Neuron (in vitro differentiated cells): ENCODE data around the gene RPS6KA2.
"Not testable (repeated sequence)": the region's sequence is repeated elsewhere in the genome, so short reads cannot be mapped to it uniquely, and the experiment has no call there.

Source experiments
- H2AFZ ChIP-seq: one replicate; pipeline ENCODE4 v1.6.1; 2013; ENCODE audit warnings: low read depth, mild to moderate bottlenecking, inconsistent platforms, low read length, moderate library complexity
- H3K27me3 ChIP-seq: one replicate; pipeline ENCODE4 v1.6.1; 2013; ENCODE audit warnings: low read length; ENCODE audit not compliant: insufficient read depth
- H3K36me3 ChIP-seq: one replicate; pipeline ENCODE4 v1.6.1; 2013; ENCODE audit warnings: low read length; ENCODE audit not compliant: insufficient read depth
- H3K4me1 ChIP-seq: one replicate; pipeline ENCODE4 v1.6.1; 2013; ENCODE audit warnings: low read length; ENCODE audit not compliant: insufficient read depth
- H3K4me3 ChIP-seq: 2 replicates; pipeline ENCODE4 v1.5.1; 2013; ENCODE audit warnings: mild to moderate bottlenecking, low read length, moderate library complexity
- H3K9me3 ChIP-seq: one replicate; pipeline ENCODE4 v1.6.1; 2013; ENCODE audit warnings: low read length

The RPS6KA2 gene

GRCh38 chr6:166551754-166552495 is 75.1 kb downstream of the RPS6KA2 start:
- H3K4me1 ChIP-seq = peaks cover 18% of the 10 kb centered on the region
- no peak overlapping the region for H3K4me3 ChIP-seq
- H3K36me3 ChIP-seq = peaks cover 2% of the 10 kb centered on the region
- no peak overlapping the region for H2AFZ ChIP-seq
- H3K27me3 ChIP-seq = no peaks in the 10 kb centered on the region
- H3K9me3 ChIP-seq = peaks cover 8% of the 10 kb centered on the region

- no peak overlapping the region for H2AFZ ChIP-seq
- no peaks in the 10 kb centered on the region for H3K4me1 ChIP-seq
- no peak overlapping the region for H3K4me3 ChIP-seq
- H3K9me3 ChIP-seq = peaks cover 7% of the 10 kb centered on the region
- peaks cover 2% of the 10 kb centered on the region for H3K36me3 ChIP-seq
- no peaks in the 10 kb centered on the region for H3K27me3 ChIP-seq
Measured at GRCh38 chr6:166546653-166547052, 80.4 kb downstream of the RPS6KA2 start.

GRCh38 chr6:166545156-166546034 is 81.7 kb downstream of the RPS6KA2 start:
- Histone ChIP-seq H2AFZ (no peak overlapping the region), H3K4me3 (no peak overlapping the region), H3K9me3 (peaks cover 4% of the 10 kb centered on the region), H3K4me1 (peaks cover 3% of the 10 kb centered on the region), H3K36me3 (peaks cover 2% of the 10 kb centered on the region), H3K27me3 (no peaks in the 10 kb centered on the region)

- no peak overlapping the region for H2AFZ ChIP-seq
- H3K36me3 ChIP-seq = peaks cover 2% of the 10 kb centered on the region
- H3K9me3 ChIP-seq = no peaks in the 10 kb centered on the region
- H3K4me1 ChIP-seq = peaks cover 11% of the 10 kb centered on the region
- H3K27me3 ChIP-seq = no peaks in the 10 kb centered on the region
- H3K4me3 ChIP-seq = no peak overlapping the region
Measured at GRCh38 chr6:166544296-166544605, 82.8 kb downstream of the RPS6KA2 start.

- Histone ChIP-seq H3K4me1 (peaks cover 11% of the 10 kb centered on the region), H2AFZ (no peak overlapping the region), H3K36me3 (peaks cover 2% of the 10 kb centered on the region), H3K27me3 (no peaks in the 10 kb centered on the region), H3K4me3 (no peak overlapping the region), H3K9me3 (no peaks in the 10 kb centered on the region)
Measured at GRCh38 chr6:166543603-166544295, 83.3 kb downstream of the RPS6KA2 start.

- Histone ChIP-seq H3K4me3 (no peak overlapping the region), H3K36me3 (peaks cover 2% of the 10 kb centered on the region), H3K27me3 (no peaks in the 10 kb centered on the region), H3K4me1 (peaks cover 11% of the 10 kb centered on the region), H2AFZ (no peak overlapping the region), H3K9me3 (no peaks in the 10 kb centered on the region)
Measured at GRCh38 chr6:166542580-166542912, 84.5 kb downstream of the RPS6KA2 start.

GRCh38 chr6:166541876-166542579 is 85.0 kb downstream of the RPS6KA2 start:
- no peaks in the 10 kb centered on the region for H3K9me3 ChIP-seq
- H3K36me3 ChIP-seq = peaks cover 2% of the 10 kb centered on the region
- H3K4me1 ChIP-seq = peaks cover 11% of the 10 kb centered on the region
- H2AFZ ChIP-seq = no peak overlapping the region
- H3K4me3 ChIP-seq = no peak overlapping the region
- H3K27me3 ChIP-seq = no peaks in the 10 kb centered on the region

- H3K36me3 ChIP-seq = peaks cover 5% of the 10 kb centered on the region
- no peaks in the 10 kb centered on the region for H3K9me3 ChIP-seq
- H3K4me1 ChIP-seq = peaks cover 11% of the 10 kb centered on the region
- no peaks in the 10 kb centered on the region for H3K27me3 ChIP-seq
- no peak overlapping the region for H2AFZ ChIP-seq
- H3K4me3 ChIP-seq = no peak overlapping the region
Measured at GRCh38 chr6:166541366-166541765, 85.7 kb downstream of the RPS6KA2 start.

- Histone ChIP-seq H3K27me3 (no peaks in the 10 kb centered on the region), H3K4me1 (peaks cover 11% of the 10 kb centered on the region), H2AFZ (no peak overlapping the region), H3K36me3 (peaks cover 10% of the 10 kb centered on the region), H3K9me3 (no peaks in the 10 kb centered on the region), H3K4me3 (no peak overlapping the region)
Measured at GRCh38 chr6:166540631-166541331, 86.3 kb downstream of the RPS6KA2 start.

GRCh38 chr6:166539543-166539942 is 87.5 kb downstream of the RPS6KA2 start:
- Histone ChIP-seq H3K4me1 (peaks cover 11% of the 10 kb centered on the region), H3K36me3 (peaks cover 17% of the 10 kb centered on the region), H3K9me3 (no peaks in the 10 kb centered on the region), H3K27me3 (no peaks in the 10 kb centered on the region), H2AFZ (no peak overlapping the region), H3K4me3 (no peak overlapping the region)

GRCh38 chr6:166539011-166539385 is 88.1 kb downstream of the RPS6KA2 start:
- not testable (repeated sequence) for H3K9me3 ChIP-seq, H3K4me3 ChIP-seq, H2AFZ ChIP-seq, H3K27me3 ChIP-seq
- Histone ChIP-seq H3K4me1 (peaks cover 11% of the 10 kb centered on the region), H3K36me3 (peaks cover 17% of the 10 kb centered on the region)

GRCh38 chr6:166538297-166539010 is 88.6 kb downstream of the RPS6KA2 start:
- Histone ChIP-seq H3K36me3 (peaks cover 19% of the 10 kb centered on the region), H2AFZ (no peak overlapping the region), H3K27me3 (no peaks in the 10 kb centered on the region), H3K4me3 (no peak overlapping the region), H3K9me3 (no peaks in the 10 kb centered on the region), H3K4me1 (peaks cover 11% of the 10 kb centered on the region)
